Measurements from ENCODE around the gene KY.

Gene KY

DNA sequence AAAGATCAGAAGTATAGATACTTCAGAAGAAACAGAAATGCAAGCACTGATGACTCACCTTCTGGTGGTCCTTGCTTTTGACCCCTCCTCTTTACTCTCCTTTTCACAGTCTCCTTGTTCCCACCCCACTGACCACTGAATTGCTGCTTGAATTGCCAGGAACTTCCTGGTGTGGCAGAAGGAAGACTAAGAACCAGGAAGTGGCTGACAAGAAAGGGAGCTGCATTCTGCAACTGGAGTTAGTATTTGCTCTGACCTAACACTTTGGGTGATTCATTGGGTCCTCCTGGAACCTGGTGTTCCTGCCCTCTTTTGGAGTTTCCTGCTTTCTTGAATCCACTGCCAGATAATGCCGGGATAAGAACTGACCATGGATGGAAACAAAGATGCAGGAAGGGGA, 23.0 kb downstream of the KY start:
- in situ Hi-C loops (cut with MboI; ENCODE audit: low pct_unique_long_range_greater_than_20kb, low sequenced_read_pairs, unreplicated experiment), result no loop called here
- no peak for TF ChIP-seq CTCF (IDR thresholded peaks at IDR 0.05; ENCODE audit: extremely low read depth, insufficient read depth, missing control alignments)
- DNase-seq (ENCODE audit: low spot score), result no peak

- in situ Hi-C loops (cut with MboI; ENCODE audit: low pct_unique_long_range_greater_than_20kb, low sequenced_read_pairs, unreplicated experiment), result no loop called here
- no peak for DNase-seq (ENCODE audit: low spot score)
- TF ChIP-seq CTCF (IDR thresholded peaks at IDR 0.05; ENCODE audit: extremely low read depth, insufficient read depth, missing control alignments), result no peak
These were observed 24.7 kb downstream of the KY start for GRCh38 chr3:134625885-134626741.

GRCh38 chr3:134625462-134625861, 25.4 kb downstream of the KY start:
- TF ChIP-seq CTCF (IDR thresholded peaks at IDR 0.05; ENCODE audit: extremely low read depth, insufficient read depth, missing control alignments), result no peak
- in situ Hi-C loops (cut with MboI; ENCODE audit: low pct_unique_long_range_greater_than_20kb, low sequenced_read_pairs, unreplicated experiment), result no loop called here
- DNase-seq (ENCODE audit: low spot score), result no peak

GRCh38 chr3:134624537-134625287, 26.1 kb downstream of the KY start:
- DNase-seq (ENCODE audit: low spot score), result no peak
- no peak for TF ChIP-seq CTCF (IDR thresholded peaks at IDR 0.05; ENCODE audit: extremely low read depth, insufficient read depth, missing control alignments)
- in situ Hi-C loops (cut with MboI; ENCODE audit: low pct_unique_long_range_greater_than_20kb, low sequenced_read_pairs, unreplicated experiment), result no loop called here

GRCh38 chr3:134623615-134624245, 27.1 kb downstream of the KY start:
- TF ChIP-seq CTCF (IDR thresholded peaks at IDR 0.05; ENCODE audit: extremely low read depth, insufficient read depth, missing control alignments), result no peak
- no peak for DNase-seq (ENCODE audit: low spot score)
- in situ Hi-C loops (cut with MboI; ENCODE audit: low pct_unique_long_range_greater_than_20kb, low sequenced_read_pairs, unreplicated experiment), result no loop called here

DNA sequence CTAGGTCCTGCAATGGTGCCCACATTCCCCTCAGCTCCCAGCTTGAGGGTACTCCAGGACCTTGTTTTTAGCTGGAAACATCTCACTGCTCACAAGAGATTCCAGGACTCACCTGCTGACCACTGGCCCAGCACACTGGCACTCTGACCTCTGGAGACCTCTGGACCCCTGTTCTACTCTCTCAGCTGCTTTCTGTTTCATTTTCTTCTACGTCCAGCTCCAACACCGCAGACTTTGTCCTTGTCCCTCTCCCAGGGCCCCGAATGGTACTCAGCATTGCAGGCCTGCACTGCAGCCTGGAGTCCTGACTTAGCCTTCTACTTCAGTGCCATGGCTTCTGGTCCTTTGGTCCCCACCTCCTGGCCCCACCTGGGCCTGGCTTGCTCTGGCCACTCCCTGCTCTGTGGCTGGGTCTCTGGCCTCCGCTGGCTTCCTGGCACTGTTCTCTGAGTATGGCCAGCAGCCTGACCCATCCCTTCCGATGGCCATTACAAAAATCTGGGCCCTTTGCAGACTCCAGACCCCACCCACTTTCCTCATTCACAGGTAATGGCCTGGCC, 27.9 kb downstream of the KY start:
- DNase-seq (ENCODE audit: low spot score), result no peak
- in situ Hi-C loops (cut with MboI; ENCODE audit: low pct_unique_long_range_greater_than_20kb, low sequenced_read_pairs, unreplicated experiment), result no loop called here
- no peak for TF ChIP-seq CTCF (IDR thresholded peaks at IDR 0.05; ENCODE audit: extremely low read depth, insufficient read depth, missing control alignments)

Measured in GM13977 (cell line).